GM18507 (cell line): Measurements from ENCODE around the gene ZNF311.
"Not testable (repeated sequence)": the region's sequence is repeated elsewhere in the genome, so short reads cannot be mapped to it uniquely, and the experiment has no call there.

Experiments
- DNase-seq: peaks from one replicate; pipeline ENCODE4 v3.0.0; 2011; ENCODE audit warnings: low read depth; ENCODE audit not compliant: insufficient read length; ENCODE audit errors: extremely low spot score
- FAIRE-seq: peaks from 2 replicates; lab custom pipeline; 2011; peaks lifted over from hg19 to GRCh38; lab: Jason Lieb, UNC

ZNF311 gene

GRCh38 chr6:28985462-28986164 lies 19.5 kb downstream of the ZNF311 start:
- no peak for FAIRE-seq

DNA sequence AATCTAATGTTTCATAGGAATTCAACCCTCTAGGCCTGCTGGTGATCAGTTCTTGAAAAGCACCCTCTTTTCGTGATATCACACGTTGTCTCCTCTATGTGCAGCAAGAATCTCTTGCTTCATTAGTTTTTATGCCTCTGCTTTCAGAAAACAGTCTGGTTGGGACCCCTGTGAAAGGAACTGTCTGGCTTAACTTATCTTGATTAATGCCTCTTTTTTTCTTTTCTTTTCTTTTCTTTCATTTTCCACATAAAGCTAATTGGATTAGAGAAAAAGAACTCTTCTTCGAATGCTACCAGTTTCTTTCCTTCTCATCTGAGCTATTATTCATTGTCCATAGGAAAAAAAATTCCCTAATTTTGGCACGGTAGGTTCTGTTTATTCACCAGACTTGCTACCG lies 21.3 kb downstream of the ZNF311 start:
- no peak for FAIRE-seq
- DNase-seq = no peak

More at GRCh38 chr6:28985462-28986164, 19.5 kb downstream of the ZNF311 start:
- DNase-seq = no peak

DNA sequence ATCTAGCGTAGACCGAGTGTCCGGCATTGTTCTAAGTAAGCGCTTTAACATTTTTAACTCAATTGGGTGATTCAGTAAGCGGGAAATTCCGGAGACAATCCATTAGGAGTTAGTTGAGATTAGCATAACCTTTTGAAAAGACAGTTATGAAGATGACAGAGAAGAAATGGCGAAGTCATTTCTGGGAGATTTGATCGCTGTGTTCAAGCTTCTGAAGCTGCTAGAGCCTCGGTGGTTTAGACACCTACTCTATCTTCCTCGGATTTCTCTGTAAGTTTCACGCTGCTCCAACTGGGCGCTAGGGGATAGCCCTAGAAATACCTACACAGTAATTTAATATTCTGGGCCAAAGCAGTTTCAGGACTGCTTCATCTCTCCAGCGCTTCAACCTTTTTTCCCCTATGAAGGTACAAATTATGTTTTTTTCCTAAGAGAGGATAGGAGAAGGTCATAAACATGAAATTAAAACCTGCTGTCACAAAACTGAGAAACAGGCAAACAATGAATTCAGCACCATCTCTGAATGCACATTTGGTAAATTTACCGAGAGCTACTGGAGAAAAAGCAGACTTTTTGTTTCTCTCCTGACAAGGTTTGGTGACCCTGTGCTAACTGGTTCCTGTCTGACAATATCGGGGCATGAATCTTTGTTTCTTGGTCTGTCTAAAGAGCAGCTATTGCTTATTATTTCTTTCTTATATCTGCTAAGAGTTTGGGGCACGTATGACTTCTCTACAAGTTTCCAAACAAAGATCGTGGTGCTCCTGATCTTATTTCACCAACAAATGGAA lies 22.4 kb downstream of the ZNF311 start:
- no peak for DNase-seq
- FAIRE-seq = no peak

- DNase-seq (peak; percentile 39), FAIRE-seq (no peak)
These were observed 23.2 kb downstream of the ZNF311 start for GRCh38 chr6:28981833-28982475.

- no peak for FAIRE-seq
- DNase-seq = no peak
These were observed 23.7 kb downstream of the ZNF311 start for GRCh38 chr6:28981431-28981832.

GRCh38 chr6:28980852-28981430 lies 24.2 kb downstream of the ZNF311 start:
- DNase-seq (no peak), FAIRE-seq (no peak)

- no peak for FAIRE-seq
- DNase-seq = no peak
These were observed 24.8 kb downstream of the ZNF311 start for GRCh38 chr6:28980137-28980851.

DNA sequence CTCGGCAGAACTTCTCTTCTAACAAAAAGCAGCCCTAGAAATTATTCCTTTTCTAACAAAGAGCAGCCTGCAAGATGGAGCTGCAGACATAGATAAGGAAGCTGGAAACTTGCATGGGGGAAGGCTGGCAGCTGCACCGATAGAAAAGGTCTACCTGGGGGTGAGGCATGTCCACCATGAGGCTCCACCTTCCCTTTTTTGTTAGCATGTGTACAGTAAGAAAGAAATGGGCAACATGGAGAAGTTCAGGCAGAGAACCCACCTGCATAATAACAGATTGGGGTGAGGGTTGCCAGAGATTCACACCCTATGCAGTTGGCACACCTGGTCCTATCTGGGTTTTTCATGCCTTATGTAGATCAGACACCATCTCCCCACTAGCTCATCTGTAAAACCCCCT lies 25.4 kb downstream of the ZNF311 start:
- DNase-seq = no peak
- FAIRE-seq = no peak

DNA sequence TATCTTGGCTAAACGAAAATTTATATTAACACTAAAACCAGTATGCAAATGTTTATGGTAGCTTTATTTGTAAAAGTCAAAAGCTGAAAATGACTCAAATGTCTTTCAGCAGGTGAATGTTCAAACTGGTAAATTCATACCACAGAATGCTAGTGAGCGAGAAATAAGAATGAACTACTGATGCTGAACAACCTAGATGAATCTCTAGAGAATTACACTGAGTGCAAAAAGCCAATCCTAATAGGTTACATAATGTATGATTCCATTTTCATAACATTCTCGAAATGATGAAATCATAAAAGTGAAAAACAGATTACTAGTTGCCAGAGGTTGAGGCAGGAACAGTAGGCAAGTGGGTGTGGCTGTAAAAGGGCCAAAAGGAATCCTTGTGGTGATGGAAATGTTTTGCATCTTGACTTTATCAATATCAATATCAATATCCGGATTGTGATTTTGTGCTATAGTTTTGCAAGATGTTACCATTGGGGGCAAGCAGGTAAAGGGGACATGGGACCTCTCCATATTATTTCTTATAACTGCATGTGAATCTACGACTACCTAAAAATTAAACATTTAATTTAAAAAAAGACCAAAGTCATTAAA lies 26.1 kb downstream of the ZNF311 start:
- FAIRE-seq = no peak
- no peak for DNase-seq

- DNase-seq = no peak
- no peak for FAIRE-seq
These were observed 27.0 kb downstream of the ZNF311 start for GRCh38 chr6:28978133-28978491.

DNA sequence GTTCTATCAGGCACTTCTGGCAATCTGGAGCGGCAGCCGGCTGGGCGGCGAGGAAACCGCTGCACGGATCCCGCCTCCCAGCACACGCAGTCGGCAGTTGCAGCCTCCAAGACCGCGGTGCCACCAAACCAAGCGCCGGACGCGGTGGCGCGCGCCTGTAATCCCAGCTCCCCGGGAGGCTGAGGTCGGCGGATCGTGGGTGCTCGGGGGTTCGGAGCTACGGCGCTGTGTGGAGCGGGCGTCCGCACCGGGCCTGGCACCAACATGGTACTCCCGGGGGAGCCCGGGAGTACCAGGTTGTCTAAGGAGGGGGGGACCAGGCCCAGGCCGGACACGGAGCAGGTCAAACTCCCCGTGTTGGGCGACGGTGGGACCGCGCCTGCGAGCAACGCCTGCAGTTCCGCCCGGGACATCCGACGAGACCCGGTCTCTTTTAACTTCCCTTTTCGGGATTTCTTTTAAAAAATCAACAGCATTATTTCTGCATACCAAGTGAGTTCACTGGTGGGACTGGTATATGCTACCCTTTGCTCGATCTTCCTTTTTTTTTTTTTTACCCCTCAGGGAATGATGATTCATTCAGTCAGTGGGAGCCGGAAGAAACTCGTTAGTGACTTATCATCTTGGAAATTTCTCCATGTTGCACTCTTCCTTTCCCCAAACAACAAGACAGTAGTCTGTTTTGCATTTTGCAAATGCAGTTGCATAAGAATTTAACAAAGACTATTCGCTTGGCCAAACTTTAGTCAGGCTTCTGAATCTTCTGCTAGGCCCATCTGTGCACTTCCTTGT lies 27.6 kb downstream of the ZNF311 start:
- FAIRE-seq (no peak), DNase-seq (no peak)

DNA sequence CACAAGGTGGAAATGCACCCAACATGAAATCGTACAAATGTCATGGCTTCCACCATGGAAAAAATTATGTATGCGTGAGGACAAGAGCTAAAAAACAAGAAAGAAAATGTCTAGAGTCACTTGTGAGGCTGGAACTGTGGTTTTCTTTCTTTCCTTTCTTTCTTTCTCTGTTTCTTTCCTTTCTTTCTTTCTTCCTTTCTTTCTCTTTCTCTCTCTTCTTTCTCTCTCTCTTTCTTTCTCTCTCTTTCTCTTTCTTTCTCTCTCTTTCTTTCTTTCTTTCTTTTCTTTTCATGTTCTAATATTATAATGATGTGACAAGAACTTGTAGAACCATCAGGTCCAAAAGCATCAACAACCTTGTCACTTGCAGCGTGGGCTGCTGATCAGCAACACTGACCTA lies 28.4 kb downstream of the ZNF311 start:
- FAIRE-seq (no peak), DNase-seq (no peak)

DNA sequence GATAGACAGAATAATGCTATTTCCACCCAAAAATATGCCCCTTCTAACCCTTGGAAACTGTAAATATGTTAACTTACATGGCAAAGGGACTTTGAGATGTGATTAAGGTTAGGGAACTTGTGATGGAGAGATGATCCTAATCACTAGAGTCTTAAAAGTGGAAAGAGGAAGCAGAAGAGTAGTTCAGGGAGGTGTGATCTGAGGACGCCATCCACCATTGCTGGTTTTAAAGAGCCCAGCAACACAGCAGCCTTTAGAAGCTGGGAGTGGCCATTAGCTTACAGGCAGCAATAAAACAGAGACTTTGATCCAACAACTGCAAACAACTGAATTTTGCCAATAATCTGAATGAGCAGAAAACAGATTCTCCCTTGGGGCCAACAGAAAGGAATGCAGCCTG lies 30.6 kb downstream of the ZNF311 start:
- no peak for FAIRE-seq
- no peak for DNase-seq

DNA sequence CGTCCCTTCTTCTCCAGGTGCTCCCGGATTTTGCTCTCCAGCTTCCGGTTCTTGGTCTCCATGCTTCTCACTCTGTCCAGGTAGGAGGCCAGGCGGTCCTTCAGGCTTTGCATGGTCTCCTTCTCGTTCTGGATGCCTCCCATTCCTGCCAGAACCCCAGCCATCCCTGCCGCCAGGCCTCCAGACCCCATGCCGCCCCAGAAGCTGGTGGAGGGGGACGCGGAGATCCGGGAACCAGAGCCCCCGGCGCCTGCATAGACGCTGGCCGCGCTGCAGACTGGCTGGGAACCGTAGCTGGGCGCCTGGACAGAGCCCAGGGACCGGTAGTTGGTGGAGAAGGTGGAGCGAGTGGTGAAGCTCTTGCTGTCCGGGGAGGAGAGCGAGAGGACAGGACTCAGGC lies 35.1 kb downstream of the ZNF311 start:
- DNase-seq, FAIRE-seq: not testable (repeated sequence)

GRCh38 chr6:28969129-28969528 lies 36.0 kb downstream of the ZNF311 start:
- DNase-seq (no peak), FAIRE-seq (no peak)

DNA sequence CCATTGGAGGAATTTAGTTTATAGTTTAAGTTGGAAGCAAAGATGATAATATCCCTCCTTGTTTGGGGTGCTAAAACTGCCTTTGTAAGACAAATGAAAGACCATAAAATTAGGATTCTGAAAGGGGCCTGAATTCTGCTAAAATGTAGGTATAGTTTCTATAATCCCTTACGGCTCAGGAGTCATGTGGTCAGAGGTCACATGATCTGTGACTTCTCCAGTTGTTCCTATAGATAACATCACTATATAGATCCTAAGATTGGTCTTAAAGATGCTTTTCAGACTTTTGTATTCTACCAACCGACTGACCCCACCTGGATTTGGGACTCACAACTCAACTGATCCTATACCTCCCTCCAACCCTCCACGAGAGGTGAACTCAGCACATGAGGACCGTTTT lies 36.6 kb downstream of the ZNF311 start:
- no peak for DNase-seq
- FAIRE-seq = no peak

DNA sequence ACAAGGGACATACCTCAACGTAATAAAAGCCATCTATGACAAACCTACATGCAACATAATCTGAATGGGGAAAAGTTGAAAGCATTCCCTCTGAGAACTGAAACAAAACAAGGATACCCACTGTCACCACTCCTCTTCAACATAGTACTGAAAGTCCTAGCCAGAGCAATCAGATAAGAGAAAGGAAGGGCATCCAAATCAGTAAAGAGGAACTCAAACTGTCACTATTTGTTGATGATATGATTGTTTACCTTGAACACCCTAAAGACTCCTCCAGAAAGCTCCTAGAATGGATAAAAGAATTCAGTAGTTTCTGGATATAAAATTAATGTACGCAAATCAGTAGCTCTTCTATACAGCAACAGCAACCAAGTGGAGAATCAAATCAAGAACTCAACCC lies 39.4 kb downstream of the ZNF311 start:
- FAIRE-seq (no peak), DNase-seq (no peak)

DNA sequence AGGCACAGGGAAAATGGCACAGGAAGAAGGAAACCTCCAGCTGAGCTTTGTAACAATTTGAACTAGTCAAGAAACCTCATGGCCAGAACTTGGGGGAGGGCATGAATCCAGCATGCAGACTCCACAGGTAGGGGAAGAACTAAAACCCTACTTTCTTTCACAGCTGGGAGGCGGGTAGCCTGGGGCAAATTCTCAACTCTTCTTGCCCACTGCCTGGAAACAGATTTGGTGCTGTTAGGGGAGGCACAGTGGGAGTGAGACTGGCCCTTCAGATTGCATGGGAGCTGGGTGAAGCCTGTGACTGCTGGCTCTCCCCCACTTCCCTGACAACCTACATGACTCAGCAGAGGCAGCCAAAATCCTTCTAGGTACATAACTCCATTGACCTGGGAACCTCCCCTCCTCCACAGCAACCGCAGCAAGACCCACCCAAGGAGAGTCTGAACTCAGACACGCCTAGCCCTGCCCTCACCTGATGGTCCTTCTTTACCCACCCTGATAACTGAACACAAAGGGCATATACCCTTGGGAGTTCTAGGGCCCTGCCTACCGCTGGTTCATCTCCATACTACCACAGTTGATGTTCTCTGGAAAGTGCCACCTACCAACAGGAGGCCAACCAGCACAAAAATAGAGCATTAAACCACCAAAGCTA lies 44.1 kb downstream of the ZNF311 start:
- FAIRE-seq (no peak), DNase-seq (no peak)
